Ovary (tissue), 9 donors: Measurements from ENCODE around the gene SLC35A4. TPM values are rescaled to one million over a fixed set of nuclear protein-coding genes. Genes with fewer than 3 reads are reported as not detected.
A peak's percentile ranks its signal among the peaks of the same experiment; 100 is the strongest.

Experiments
- DNase-seq, 5 donors: peaks; one replicate each; pipeline ENCODE4 v3.0.0-alpha.2; 2019 to 2020
- H3K27ac ChIP-seq, 2 donors: fragments of 200-600 bp; one replicate each; pipeline versions ENCODE4 v1.5.1 to v1.8.0; 2019 to 2022
- H3K27me3 ChIP-seq: fragments of 200-600 bp; one replicate; pipeline ENCODE4 v1.8.0; 2022
- H3K36me3 ChIP-seq: fragments of 200-600 bp; sonication (generic); one replicate; pipeline ENCODE4 v1.5.1; 2019
- H3K4me1 ChIP-seq: one replicate; pipeline ENCODE4 v1.8.1; 2013; ENCODE audit warnings: mild to moderate bottlenecking, moderate library complexity; ENCODE audit not compliant: insufficient read depth
- H3K4me3 ChIP-seq: fragments of 200-600 bp; sonication (generic); one replicate; pipeline ENCODE4 v1.5.1; 2017
- H3K9me3 ChIP-seq, 2 donors: fragments of 200-600 bp in 1 of 2; sonication (generic) in 1 of 2; one replicate each; pipeline versions ENCODE4 v1.5.1 to v1.8.1; 2013 to 2019; ENCODE audit warnings: mild to moderate bottlenecking in 1 of 2, moderate library complexity in 1 of 2
- CTCF ChIP-seq, 3 donors: fragments of 450-650 bp in 2 of 3; fragments of 200-600 bp in 1 of 3; IDR thresholded peaks; one replicate each; pipeline versions ENCODE4 v1.5.1 to v1.8.0; 2016 to 2022; ENCODE audit warnings: antibody characterized with exemption in 3 of 3, mild to moderate bottlenecking in 1 of 3
- EP300 ChIP-seq: sonication (generic); formaldehyde crosslinking; IDR thresholded peaks from one replicate; pipeline ENCODE4 v1.6.1; 2017; ENCODE audit warnings: antibody characterized with exemption
- POLR2A ChIP-seq: fragments of 450-650 bp; IDR thresholded peaks from one replicate; pipeline ENCODE4 v1.6.1; 2017; ENCODE audit warnings: antibody characterized with exemption, mild to moderate bottlenecking, moderate library complexity
- WGBS, 3 donors: extraction: QIAGEN DNeasy Blood & Tissue Kit in 1 of 3; methylation state at CpG; one replicate each; pipeline versions ENCODE4 v1.1.5 to v1.1.7; 2013 to 2017; 5-methylcytosine and 5-hydroxymethylcytosine counted together
- intact Hi-C, 4 donors: fragments of 100-400 bp; cut with DNase I; formaldehyde crosslinking; loops; one replicate each; pipeline versions ENCODE4 v1.11.0 to v1.15.1; 2022 to 2023
- polyA plus RNA-seq, 2 donors: library from polyadenylated mRNA; stranded (reverse); fragments of 200-250 nt in 1 of 2; fragments of 350-450 nt in 1 of 2; fragmentation: Illumina TruSeq in 1 of 2; extraction: RNeasy Lipid Tissue Mini Kit (QIAGEN cat#74804) in 1 of 2; gene quantifications; one replicate each; pipeline ENCODE4 v1.2.3, GENCODE V29; 2013 to 2014
- total RNA-seq, 7 donors: library from RNA; depleted of rRNA in 2 of 7; stranded (reverse); fragments of >200 nt in 2 of 7; fragmentation: NEBNext Ultra II Directional in 3 of 7; extraction: Animal tissue kit (Norgen Biotek cat#: 25700) in 3 of 7; gene quantifications; one replicate each; pipeline versions ENCODE4 v1.1.0 to v1.2.4, GENCODE V29; 2016 to 2023
- donor health status: DM: no; HTN: no; CAD: no; lungs with moderate emphysema.
- donor health status: DM: no; HTN: no; CAD: no.
- donor health status: Bipolar disorder and iron deficiency.
- donor health status: DM: yes; HTN: yes; CAD: no.
- donor health status: DM: no; HTN: no; CAD: no.
- donor health status: DM: yes; HTN: yes; CAD: no.

The SLC35A4 gene
- total and polyA plus RNA-seq, 9 donors, result 22.3 to 80.2 (median 47.1) TPM

GRCh38 chr5:140560227-140560626 is 4.4 kb upstream of the SLC35A4 start:
- H3K36me3 ChIP-seq, result no peaks in the 10 kb centered on the region
- H3K27ac ChIP-seq, result no peak overlapping the region
- 85 to 88% (median 86%) methylated on average over 10 of the region's 10 CpGs for WGBS, 3 donors
- DNase-seq, result no peak
- peaks cover 9% of the 10 kb centered on the region for H3K4me1 ChIP-seq
- intact Hi-C loops, result loop anchor here in 3 of 4 donors (5.0 to 10.0 kb wide), 2 partner anchors 75 to 77 kb away; partner anchors contain the start of genes TMCO6 (in 3 of the 3) and CD14 (in 1 of the 3)
- H3K27me3 ChIP-seq, result no peaks in the 10 kb centered on the region
- no peak overlapping the region for H3K4me3 ChIP-seq
- no peaks in the 10 kb centered on the region for H3K9me3 ChIP-seq
- TF ChIP-seq POLR2A (no peak), EP300 (no peak), CTCF (IDR thresholded peaks at IDR 0.05) (no peak)

DNA sequence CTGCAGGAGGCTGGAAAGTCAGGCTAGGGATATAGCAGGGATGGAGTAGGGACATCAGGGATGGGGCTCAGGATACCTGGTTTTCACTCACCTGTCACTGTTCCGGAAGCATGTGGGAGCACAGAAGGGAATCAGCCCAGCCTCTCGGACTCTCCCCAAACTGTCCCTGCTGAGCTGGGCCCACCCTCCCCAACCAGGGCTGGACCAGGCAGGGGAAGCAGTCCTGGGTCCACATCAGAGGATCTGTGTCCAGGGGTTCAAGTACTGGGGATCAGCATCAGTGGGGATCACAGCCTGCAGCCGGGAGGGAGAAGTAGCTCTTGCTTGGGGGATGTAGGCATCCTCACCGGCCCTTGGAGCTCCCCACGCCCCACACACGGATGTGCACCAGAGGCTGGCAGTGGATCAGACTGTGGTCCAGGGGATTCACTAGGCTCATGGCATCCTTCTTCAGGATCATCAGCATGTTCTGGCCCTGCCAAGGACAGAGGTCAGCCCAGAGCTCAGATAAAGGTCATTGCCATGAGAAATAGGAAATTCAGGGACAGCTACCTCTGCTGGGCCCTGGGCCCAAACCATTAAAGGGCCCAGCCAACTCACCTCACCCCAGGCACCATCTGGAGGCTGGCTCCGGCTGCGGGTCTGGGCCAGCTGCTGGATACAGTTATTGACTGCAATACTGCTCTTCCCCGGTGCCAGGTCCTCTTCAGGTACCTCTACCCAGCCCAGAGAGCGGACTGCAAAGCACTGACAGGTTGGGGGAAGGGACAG is 2.7 kb upstream of the SLC35A4 start:
- H3K9me3 ChIP-seq, result no peaks in the 10 kb centered on the region
- H3K27ac ChIP-seq, result no peak overlapping the region
- H3K4me3 ChIP-seq, result no peak overlapping the region
- no peak for TF ChIP-seq EP300
- no peak for TF ChIP-seq POLR2A
- no peak for TF ChIP-seq CTCF (IDR thresholded peaks at IDR 0.05)
- no peak for DNase-seq
- H3K27me3 ChIP-seq, result no peaks in the 10 kb centered on the region
- H3K36me3 ChIP-seq, result no peaks in the 10 kb centered on the region
- intact Hi-C loops, result loop anchor here in 3 of 4 donors (5.0 to 10.0 kb wide), 2 partner anchors 73 to 75 kb away; partner anchors contain the start of genes TMCO6 (in 3 of the 3) and CD14 (in 1 of the 3)
- H3K4me1 ChIP-seq, result peaks cover 9% of the 10 kb centered on the region
- 85 to 91% (median 88%) methylated on average over 10 of the region's 10 CpGs for WGBS, 3 donors

GRCh38 chr5:140563596-140563995 is 1.0 kb upstream of the SLC35A4 start:
- Histone ChIP-seq H3K4me3 (peak overlapping the region; percentile 79), H3K27ac (peak overlapping the region; percentile 87 to 95), H3K27me3 (no peaks in the 10 kb centered on the region), H3K36me3 (no peaks in the 10 kb centered on the region), H3K9me3 (no peaks in the 10 kb centered on the region), H3K4me1 (peaks cover 9% of the 10 kb centered on the region)
- intact Hi-C loops, result loop anchor here in 3 of 4 donors (5.0 to 10.0 kb wide), 2 partner anchors 71 to 74 kb away; partner anchors contain the start of genes TMCO6 (in 3 of the 3) and CD14 (in 1 of the 3)
- DNase-seq, result peak in 2 of 5 donors; percentile 50 to 52
- 51 to 53% (median 52%) methylated on average over 8 of the region's 8 CpGs for WGBS, 3 donors
- TF ChIP-seq CTCF (IDR thresholded peaks at IDR 0.05) (no peak), POLR2A (no peak), EP300 (no peak)

GRCh38 chr5:140565024-140565779 is 574 bp downstream of the SLC35A4 start:
- Histone ChIP-seq H3K27me3 (no peaks in the 10 kb centered on the region), H3K27ac (peak overlapping the region; percentile 87 to 95), H3K36me3 (no peaks in the 10 kb centered on the region), H3K4me3 (peak overlapping the region; percentile 79), H3K9me3 (no peaks in the 10 kb centered on the region), H3K4me1 (peaks cover 9% of the 10 kb centered on the region)
- 4 to 6% (median 4%) methylated on average over 13 of the region's 13 CpGs for WGBS, 3 donors
- intact Hi-C loops, result loop anchor here in 1 of 4 donors (10.0 kb wide), 1 partner anchor 70 kb away; the partner anchor contains the start of genes CD14 and TMCO6
- DNase-seq, result no peak
- no peak for TF ChIP-seq CTCF (IDR thresholded peaks at IDR 0.05)
